Skeletal muscle cell (primary cell): ENCODE data around the gene TBC1D21.

ENCODE experiments used
- DNase-seq: peaks from one replicate; pipeline ENCODE4 v3.0.0-alpha.2; 2010; ENCODE audit warnings: low read depth
- H3K4me3 ChIP-seq: 2 replicates; pipeline ENCODE4 v1.5.1; 2011; ENCODE audit warnings: low read depth, mild to moderate bottlenecking, control low read depth, low read length, moderate library complexity

Gene TBC1D21

GRCh38 chr15:73857193-73857920, 16.0 kb upstream of the TBC1D21 start:
- H3K4me3 ChIP-seq: no peak overlapping the region
- no peak for DNase-seq

- DNase-seq: no peak
- no peak overlapping the region for H3K4me3 ChIP-seq
Measured at GRCh38 chr15:73858062-73858461, 15.3 kb upstream of the TBC1D21 start.

GRCh38 chr15:73862276-73862675, 11.1 kb upstream of the TBC1D21 start:
- no peak for DNase-seq
- no peak overlapping the region for H3K4me3 ChIP-seq

GRCh38 chr15:73865379-73865778, 8.0 kb upstream of the TBC1D21 start:
- no peak overlapping the region for H3K4me3 ChIP-seq

GRCh38 chr15:73865904-73866303, 7.5 kb upstream of the TBC1D21 start:
- no peak for DNase-seq
- no peak overlapping the region for H3K4me3 ChIP-seq

More at GRCh38 chr15:73865379-73865778, 8.0 kb upstream of the TBC1D21 start:
- DNase-seq: no peak

- no peak overlapping the region for H3K4me3 ChIP-seq
- DNase-seq: no peak
Measured at GRCh38 chr15:73866481-73866880, 6.9 kb upstream of the TBC1D21 start.

- DNase-seq: no peak
- no peak overlapping the region for H3K4me3 ChIP-seq
Measured at GRCh38 chr15:73866881-73867410, 6.4 kb upstream of the TBC1D21 start.

GRCh38 chr15:73867426-73867825, 5.9 kb upstream of the TBC1D21 start:
- DNase-seq: no peak
- H3K4me3 ChIP-seq: no peak overlapping the region

- no peak overlapping the region for H3K4me3 ChIP-seq
- no peak for DNase-seq
Measured at GRCh38 chr15:73867956-73868355, 5.4 kb upstream of the TBC1D21 start.

- DNase-seq: no peak
- H3K4me3 ChIP-seq: no peak overlapping the region
Measured at GRCh38 chr15:73869216-73869995, 4.0 kb upstream of the TBC1D21 start.

- peak; percentile 7 for DNase-seq
Measured at GRCh38 chr15:73870700-73871408, 2.5 kb upstream of the TBC1D21 start.

GRCh38 chr15:73872346-73872745, 1.0 kb upstream of the TBC1D21 start:
- DNase-seq: no peak
- H3K4me3 ChIP-seq: no peak overlapping the region

More at GRCh38 chr15:73870700-73871408, 2.5 kb upstream of the TBC1D21 start:
- no peak overlapping the region for H3K4me3 ChIP-seq

- no peak overlapping the region for H3K4me3 ChIP-seq
- DNase-seq: no peak
Measured at GRCh38 chr15:73873889-73874511, 636 bp downstream of the TBC1D21 start.

GRCh38 chr15:73879426-73879825, 6.1 kb downstream of the TBC1D21 start:
- H3K4me3 ChIP-seq: no peak overlapping the region
- DNase-seq: no peak

GRCh38 chr15:73881579-73882320, 8.4 kb downstream of the TBC1D21 start:
- H3K4me3 ChIP-seq: no peak overlapping the region
- DNase-seq: no peak

- H3K4me3 ChIP-seq: no peak overlapping the region
- DNase-seq: no peak
Measured at GRCh38 chr15:73882761-73883419, 9.5 kb downstream of the TBC1D21 start.

- no peak for DNase-seq
- H3K4me3 ChIP-seq: no peak overlapping the region
Measured at GRCh38 chr15:73884159-73884558, 10.8 kb downstream of the TBC1D21 start.

GRCh38 chr15:73885954-73886700, 12.8 kb downstream of the TBC1D21 start:
- no peak for DNase-seq
- no peak overlapping the region for H3K4me3 ChIP-seq
